Measurements from ENCODE around the gene MAGI2. TPM values are rescaled to one million over a fixed set of nuclear protein-coding genes. Genes with fewer than 3 reads are reported as not detected.

MAGI2 gene
- total RNA-seq, 2 experiments from 2014 or later = 0.05 to 0.12 TPM

DNA sequence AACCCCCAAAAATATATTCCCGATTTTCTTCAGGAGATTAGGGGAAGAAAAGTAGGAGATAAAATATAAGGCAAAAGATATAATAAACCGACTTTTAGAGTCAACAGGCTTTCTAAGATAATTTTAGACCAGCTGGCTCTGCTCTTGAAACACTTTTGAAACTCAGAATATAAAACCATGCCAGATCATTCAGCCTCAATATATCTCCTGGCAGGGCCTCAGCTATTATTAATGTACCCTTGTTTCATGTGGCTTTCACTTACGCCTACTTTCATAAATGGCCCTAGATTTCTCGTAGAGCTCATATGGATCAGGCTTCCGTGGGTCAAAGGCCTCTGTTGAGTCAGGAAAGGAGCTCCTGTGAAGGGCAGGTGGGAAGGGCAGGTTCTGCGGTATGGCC is 1258.9 kb downstream of the MAGI2 start:
- no peaks in the 10 kb centered on the region for H3K4me1 Mint-ChIP-seq
- intact Hi-C loops (cut with DNase I, micrococcal nuclease) = no loop called here
- no peak overlapping the region for H3K4me3 Mint-ChIP-seq
- no peak for ATAC-seq
- H3K9me3 Mint-ChIP-seq (ENCODE audit: low read depth) = no peaks in the 10 kb centered on the region
- no peak overlapping the region for H3K27ac Mint-ChIP-seq
- peaks cover 11% of the 10 kb centered on the region for H3K27me3 Mint-ChIP-seq
- H3K36me3 Mint-ChIP-seq (ENCODE audit: low read depth) = no peaks in the 10 kb centered on the region
- POLR2A ChIA-PET = no interaction called here
- CTCF ChIA-PET = no interaction called here
- DNase-seq = no peak

DNA sequence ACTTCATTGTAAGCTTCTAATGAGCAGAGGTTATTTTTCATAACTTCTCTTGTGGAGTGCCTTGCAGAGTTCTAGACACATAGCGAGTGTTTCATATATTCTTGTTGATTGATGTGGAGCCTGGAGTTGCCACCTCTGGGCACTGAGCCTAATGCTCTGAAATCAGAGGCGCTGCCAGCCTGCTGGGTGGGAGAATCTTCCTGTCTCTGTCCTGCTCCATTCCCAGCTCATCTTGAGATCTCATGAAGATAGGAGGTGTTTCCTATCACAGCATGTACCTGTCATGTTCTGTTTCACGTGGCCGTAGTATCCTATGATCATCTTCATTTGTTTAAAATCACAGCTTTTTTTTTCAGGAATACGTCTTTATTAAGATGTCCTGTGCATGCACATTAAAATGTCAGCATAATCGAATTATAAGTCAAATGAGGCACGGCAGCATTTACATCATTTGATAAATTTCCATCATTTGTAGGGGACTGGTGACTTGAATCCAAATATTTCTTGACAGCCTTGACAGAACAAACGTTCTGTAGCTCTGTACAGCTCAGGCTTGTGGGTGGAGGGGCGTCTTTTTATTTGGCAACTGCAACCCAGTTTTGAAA is 1261.9 kb downstream of the MAGI2 start:
- Mint-ChIP-seq H3K36me3 (ENCODE audit: low read depth) (no peaks in the 10 kb centered on the region), H3K4me3 (no peak overlapping the region), H3K27me3 (peaks cover 11% of the 10 kb centered on the region), H3K27ac (no peak overlapping the region), H3K4me1 (no peaks in the 10 kb centered on the region), H3K9me3 (ENCODE audit: low read depth) (no peaks in the 10 kb centered on the region)
- DNase-seq (no peak), ATAC-seq (no peak)
- ChIA-PET CTCF (no interaction called here), POLR2A (no interaction called here)
- intact Hi-C loops (cut with DNase I, micrococcal nuclease) = no loop called here

- peaks cover 11% of the 10 kb centered on the region for H3K27me3 Mint-ChIP-seq
- H3K27ac Mint-ChIP-seq = no peak overlapping the region
- H3K9me3 Mint-ChIP-seq (ENCODE audit: low read depth) = no peaks in the 10 kb centered on the region
These were observed 1263.7 kb downstream of the MAGI2 start for GRCh38 chr7:78189762-78190161.

GRCh38 chr7:78185149-78185745 is 1268.2 kb downstream of the MAGI2 start:
- no peak overlapping the region for H3K27ac Mint-ChIP-seq
- POLR2A ChIA-PET = no interaction called here
- H3K36me3 Mint-ChIP-seq (ENCODE audit: low read depth) = no peaks in the 10 kb centered on the region
- CTCF ChIA-PET = interaction anchor here (0.6 kb wide), 1 partner anchor 165 kb away, joined by 3 read pairs; no protein-coding TSS in a partner anchor
- H3K4me3 Mint-ChIP-seq = no peak overlapping the region
- DNase-seq = no peak
- peaks cover 11% of the 10 kb centered on the region for H3K27me3 Mint-ChIP-seq
- ATAC-seq = no peak
- no peaks in the 10 kb centered on the region for H3K9me3 Mint-ChIP-seq (ENCODE audit: low read depth)
- no peaks in the 10 kb centered on the region for H3K4me1 Mint-ChIP-seq
- intact Hi-C loops (cut with DNase I, micrococcal nuclease) = no loop called here

More at GRCh38 chr7:78189762-78190161, 1263.7 kb downstream of the MAGI2 start:
- ChIA-PET CTCF (interaction anchor here (0.8 kb wide), 1 partner anchor 61 kb away, joined by 4 read pairs; no protein-coding TSS in a partner anchor), POLR2A (no interaction called here)
- DNase-seq (no peak), ATAC-seq (no peak)
- no peaks in the 10 kb centered on the region for H3K4me1 Mint-ChIP-seq
- no peaks in the 10 kb centered on the region for H3K36me3 Mint-ChIP-seq (ENCODE audit: low read depth)
- no peak overlapping the region for H3K4me3 Mint-ChIP-seq
- intact Hi-C loops (cut with DNase I, micrococcal nuclease) = no loop called here

GRCh38 chr7:78184299-78184698 is 1269.2 kb downstream of the MAGI2 start:
- Mint-ChIP-seq H3K27me3 (peaks cover 13% of the 10 kb centered on the region), H3K4me3 (no peak overlapping the region), H3K4me1 (no peaks in the 10 kb centered on the region), H3K36me3 (ENCODE audit: low read depth) (no peaks in the 10 kb centered on the region), H3K9me3 (ENCODE audit: low read depth) (no peaks in the 10 kb centered on the region), H3K27ac (no peak overlapping the region)
- DNase-seq = no peak
- intact Hi-C loops (cut with DNase I, micrococcal nuclease) = no loop called here
- CTCF ChIA-PET = no interaction called here
- no peak for ATAC-seq
- POLR2A ChIA-PET = no interaction called here

DNA sequence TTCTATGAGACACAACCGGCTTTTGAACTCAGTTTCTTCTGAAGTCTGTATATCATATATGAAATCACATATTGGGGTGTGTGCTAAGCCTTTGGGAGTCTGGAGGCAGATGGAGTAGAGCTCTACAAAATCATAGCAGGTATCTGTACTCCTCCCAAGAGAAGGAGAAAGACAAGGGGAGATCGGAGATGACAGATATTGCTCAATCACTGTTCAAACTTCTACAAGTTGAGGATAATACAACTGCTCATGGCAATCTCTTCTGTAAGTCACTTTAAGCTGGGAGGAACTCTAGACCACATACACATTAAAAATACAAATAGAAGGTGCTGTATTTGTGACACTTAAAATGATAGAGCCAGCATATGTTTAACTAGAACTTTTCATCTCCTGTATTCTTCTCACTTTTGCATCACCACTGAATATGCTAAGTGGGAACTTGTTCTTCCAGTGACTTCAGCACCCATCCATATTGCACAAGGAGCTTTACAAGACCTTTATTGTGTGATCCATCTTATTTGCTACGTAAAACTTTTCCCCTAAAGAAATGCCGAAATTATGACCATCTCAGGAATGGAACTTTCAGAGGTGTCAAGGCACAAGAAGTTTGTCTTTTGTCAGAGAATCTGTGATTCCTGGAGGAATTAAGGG is 1273.5 kb downstream of the MAGI2 start:
- DNase-seq (no peak), ATAC-seq (no peak)
- H3K9me3 Mint-ChIP-seq (ENCODE audit: low read depth) = no peaks in the 10 kb centered on the region
- H3K4me1 Mint-ChIP-seq = no peaks in the 10 kb centered on the region
- H3K27ac Mint-ChIP-seq = no peak overlapping the region
- intact Hi-C loops (cut with DNase I, micrococcal nuclease) = no loop called here
- no peak overlapping the region for H3K4me3 Mint-ChIP-seq
- H3K27me3 Mint-ChIP-seq = peaks cover 13% of the 10 kb centered on the region
- no peaks in the 10 kb centered on the region for H3K36me3 Mint-ChIP-seq (ENCODE audit: low read depth)
- ChIA-PET CTCF (no interaction called here), POLR2A (interaction anchor here (0.7 kb wide), 1 partner anchor 441 kb away, joined by 3 read pairs; no protein-coding TSS in a partner anchor)

GRCh38 chr7:78179211-78179610 is 1274.3 kb downstream of the MAGI2 start:
- Mint-ChIP-seq H3K27me3 (peaks cover 13% of the 10 kb centered on the region), H3K9me3 (ENCODE audit: low read depth) (no peaks in the 10 kb centered on the region), H3K4me1 (no peaks in the 10 kb centered on the region), H3K4me3 (no peak overlapping the region), H3K27ac (no peak overlapping the region), H3K36me3 (ENCODE audit: low read depth) (no peaks in the 10 kb centered on the region)
- intact Hi-C loops (cut with DNase I, micrococcal nuclease) = no loop called here
- ChIA-PET CTCF (no interaction called here), POLR2A (no interaction called here)
- ATAC-seq (no peak), DNase-seq (no peak)

GRCh38 chr7:78178319-78178718 is 1275.1 kb downstream of the MAGI2 start:
- Mint-ChIP-seq H3K4me3 (no peak overlapping the region), H3K27ac (no peak overlapping the region), H3K4me1 (no peaks in the 10 kb centered on the region), H3K27me3 (peaks cover 12% of the 10 kb centered on the region), H3K9me3 (ENCODE audit: low read depth) (no peaks in the 10 kb centered on the region), H3K36me3 (ENCODE audit: low read depth) (no peaks in the 10 kb centered on the region)
- ChIA-PET CTCF (no interaction called here), POLR2A (no interaction called here)
- intact Hi-C loops (cut with DNase I, micrococcal nuclease) = no loop called here
- ATAC-seq (no peak), DNase-seq (no peak)

DNA sequence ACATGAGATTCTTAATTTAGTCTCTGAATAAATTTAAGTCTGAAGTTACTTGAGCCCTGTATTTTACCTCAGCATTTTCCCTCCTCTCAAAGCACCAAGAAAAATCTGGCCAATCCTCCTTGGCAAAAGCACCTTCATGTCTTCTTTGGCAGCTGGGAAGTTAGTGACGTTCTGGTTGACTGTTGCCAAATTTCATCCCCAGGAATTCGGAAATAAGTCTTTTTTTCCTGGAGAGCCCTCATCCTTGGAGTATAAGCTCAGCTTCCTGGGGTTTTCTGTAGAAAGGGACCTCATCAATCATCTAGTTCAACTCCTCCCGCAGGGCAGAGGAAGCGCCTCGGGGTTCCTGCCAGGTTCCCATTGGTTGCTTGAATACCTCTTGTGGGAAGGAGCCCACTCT is 1277.3 kb downstream of the MAGI2 start:
- Mint-ChIP-seq H3K27me3 (peaks cover 10% of the 10 kb centered on the region), H3K36me3 (ENCODE audit: low read depth) (no peaks in the 10 kb centered on the region), H3K4me3 (no peak overlapping the region), H3K4me1 (no peaks in the 10 kb centered on the region), H3K9me3 (ENCODE audit: low read depth) (no peaks in the 10 kb centered on the region), H3K27ac (no peak overlapping the region)
- ChIA-PET POLR2A (no interaction called here), CTCF (no interaction called here)
- DNase-seq (no peak), ATAC-seq (no peak)
- intact Hi-C loops (cut with DNase I, micrococcal nuclease) = no loop called here

DNA sequence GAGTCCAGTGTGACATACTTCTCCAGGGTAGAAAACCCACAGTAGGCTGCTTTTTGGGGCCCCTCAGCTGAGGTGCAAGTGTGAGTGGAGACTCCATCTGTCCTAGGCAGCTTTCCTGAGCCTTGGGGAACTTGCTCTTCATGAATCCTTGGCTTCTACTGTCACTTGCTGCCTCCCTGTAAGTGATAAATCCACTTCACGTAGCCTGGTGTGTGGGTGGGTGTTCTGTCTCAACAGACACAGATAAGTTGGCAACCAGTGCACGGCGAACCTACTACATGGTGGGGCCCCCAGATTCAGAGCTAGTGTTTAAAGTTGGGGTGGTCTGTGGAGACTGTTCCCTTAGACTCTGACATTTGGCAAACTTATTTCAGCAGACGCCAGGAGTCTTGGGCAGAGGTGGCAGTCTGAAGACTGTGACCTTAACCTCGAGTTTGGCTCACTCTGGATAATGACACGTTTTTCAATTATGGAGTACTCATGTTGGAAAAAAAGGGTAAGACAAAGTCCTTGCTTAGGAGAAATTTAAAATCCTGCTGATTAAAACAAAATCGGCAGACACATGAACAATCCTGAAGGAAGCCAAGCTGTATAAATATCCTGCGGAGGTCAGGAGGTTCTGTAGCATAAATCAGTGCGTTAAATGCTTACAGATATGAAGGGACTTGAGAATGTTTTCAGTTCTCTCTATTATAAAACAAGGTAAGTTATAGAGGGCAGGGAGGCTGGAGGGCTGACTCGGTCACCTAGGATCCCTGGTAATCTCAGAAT is 1278.0 kb downstream of the MAGI2 start:
- no peaks in the 10 kb centered on the region for H3K36me3 Mint-ChIP-seq (ENCODE audit: low read depth)
- peaks cover 8% of the 10 kb centered on the region for H3K27me3 Mint-ChIP-seq
- ATAC-seq (no peak), DNase-seq (no peak)
- ChIA-PET CTCF (no interaction called here), POLR2A (no interaction called here)
- intact Hi-C loops (cut with DNase I, micrococcal nuclease) = no loop called here
- H3K4me1 Mint-ChIP-seq = no peaks in the 10 kb centered on the region
- H3K9me3 Mint-ChIP-seq (ENCODE audit: low read depth) = no peaks in the 10 kb centered on the region
- H3K27ac Mint-ChIP-seq = no peak overlapping the region
- no peak overlapping the region for H3K4me3 Mint-ChIP-seq

- Mint-ChIP-seq H3K27me3 (peaks cover 5% of the 10 kb centered on the region), H3K4me1 (no peaks in the 10 kb centered on the region), H3K36me3 (ENCODE audit: low read depth) (no peaks in the 10 kb centered on the region), H3K9me3 (ENCODE audit: low read depth) (no peaks in the 10 kb centered on the region), H3K4me3 (no peak overlapping the region), H3K27ac (no peak overlapping the region)
- ChIA-PET POLR2A (no interaction called here), CTCF (no interaction called here)
- DNase-seq (no peak), ATAC-seq (no peak)
- intact Hi-C loops (cut with DNase I, micrococcal nuclease) = no loop called here
These were observed 1279.8 kb downstream of the MAGI2 start for GRCh38 chr7:78173666-78174065.

Data from activated CD4-positive, alpha-beta T cell treated with anti-CD3 and anti-CD28 coated beads for 36 hours (primary cell).